GM13977 (cell line): ENCODE data around the gene DUSP2.

Experiments
- DNase-seq: peaks from one replicate; pipeline ENCODE4 v3.0.0; 2012; ENCODE audit warnings: low spot score
- CTCF ChIP-seq: IDR thresholded peaks from 2 replicates; pipeline ENCODE4 v1.5.1; 2012; ENCODE audit warnings: mild to moderate bottlenecking, control low read depth; ENCODE audit not compliant: insufficient read depth; ENCODE audit errors: extremely low read depth, missing control alignments
- in situ Hi-C: fragments of 300-500 bp; cut with MboI; formaldehyde crosslinking; loops from one replicate; pipeline ENCODE4 v1.12.0; 2022; ENCODE audit warnings: low sequenced_read_pairs, low pct_unique_long_range_greater_than_20kb, mixed read lengths, inconsistent platforms; ENCODE audit not compliant: unreplicated experiment

DUSP2 gene

GRCh38 chr2:96115631-96116423, 29.4 kb downstream of the DUSP2 start:
- no peak for TF ChIP-seq CTCF
- in situ Hi-C loops, result no loop called here
- DNase-seq, result no peak

- DNase-seq, result no peak
- in situ Hi-C loops, result no loop called here
- TF ChIP-seq CTCF, result no peak
Observed at GRCh38 chr2:96114903-96115581, 30.2 kb downstream of the DUSP2 start.

GRCh38 chr2:96114546-96114902, 30.7 kb downstream of the DUSP2 start:
- no peak for DNase-seq
- TF ChIP-seq CTCF, result no peak
- in situ Hi-C loops, result no loop called here

GRCh38 chr2:96113951-96114350, 31.3 kb downstream of the DUSP2 start:
- TF ChIP-seq CTCF, result no peak
- no peak for DNase-seq
- in situ Hi-C loops, result no loop called here

- peak; percentile 30 for TF ChIP-seq CTCF
- DNase-seq, result no peak
- in situ Hi-C loops, result no loop called here
Observed at GRCh38 chr2:96113367-96113677, 31.9 kb downstream of the DUSP2 start.

GRCh38 chr2:96112501-96113366, 32.5 kb downstream of the DUSP2 start:
- in situ Hi-C loops, result no loop called here
- TF ChIP-seq CTCF, result no peak
- DNase-seq, result no peak
